Right kidney (tissue), 9 donors: ENCODE measurements around the gene TAF4B.
"Not testable (repeated sequence)": the region's sequence is repeated elsewhere in the genome, so short reads cannot be mapped to it uniquely, and the experiment has no call there.

Experiments used
- DNase-seq: peaks from one replicate; pipeline ENCODE4 v3.0.0-alpha.2; 2016
- long read RNA-seq, 8 donors: transcript quantifications; one replicate each; lab custom pipeline, GENCODE V29; 2026

Gene TAF4B, protein sequence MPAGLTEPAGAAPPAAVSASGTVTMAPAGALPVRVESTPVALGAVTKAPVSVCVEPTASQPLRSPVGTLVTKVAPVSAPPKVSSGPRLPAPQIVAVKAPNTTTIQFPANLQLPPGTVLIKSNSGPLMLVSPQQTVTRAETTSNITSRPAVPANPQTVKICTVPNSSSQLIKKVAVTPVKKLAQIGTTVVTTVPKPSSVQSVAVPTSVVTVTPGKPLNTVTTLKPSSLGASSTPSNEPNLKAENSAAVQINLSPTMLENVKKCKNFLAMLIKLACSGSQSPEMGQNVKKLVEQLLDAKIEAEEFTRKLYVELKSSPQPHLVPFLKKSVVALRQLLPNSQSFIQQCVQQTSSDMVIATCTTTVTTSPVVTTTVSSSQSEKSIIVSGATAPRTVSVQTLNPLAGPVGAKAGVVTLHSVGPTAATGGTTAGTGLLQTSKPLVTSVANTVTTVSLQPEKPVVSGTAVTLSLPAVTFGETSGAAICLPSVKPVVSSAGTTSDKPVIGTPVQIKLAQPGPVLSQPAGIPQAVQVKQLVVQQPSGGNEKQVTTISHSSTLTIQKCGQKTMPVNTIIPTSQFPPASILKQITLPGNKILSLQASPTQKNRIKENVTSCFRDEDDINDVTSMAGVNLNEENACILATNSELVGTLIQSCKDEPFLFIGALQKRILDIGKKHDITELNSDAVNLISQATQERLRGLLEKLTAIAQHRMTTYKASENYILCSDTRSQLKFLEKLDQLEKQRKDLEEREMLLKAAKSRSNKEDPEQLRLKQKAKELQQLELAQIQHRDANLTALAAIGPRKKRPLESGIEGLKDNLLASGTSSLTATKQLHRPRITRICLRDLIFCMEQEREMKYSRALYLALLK
- long read RNA-seq, donor 1: 0 reads
- long read RNA-seq, donor 2: 0 reads
- long read RNA-seq, donor 3: 0 reads
- long read RNA-seq, donor 4: 0 reads
- long read RNA-seq, donor 5: 0 reads
- long read RNA-seq, donor 6, full-length matches to known transcripts: 1 of 1 reads
- long read RNA-seq, donor 6, partial matches to known transcripts: 0 of 1 reads
- long read RNA-seq, donor 6, other reads (novel, unspliced or antisense): 0 of 1 reads
- long read RNA-seq, donor 7: 0 reads
- long read RNA-seq, donor 8: 0 reads

DNA sequence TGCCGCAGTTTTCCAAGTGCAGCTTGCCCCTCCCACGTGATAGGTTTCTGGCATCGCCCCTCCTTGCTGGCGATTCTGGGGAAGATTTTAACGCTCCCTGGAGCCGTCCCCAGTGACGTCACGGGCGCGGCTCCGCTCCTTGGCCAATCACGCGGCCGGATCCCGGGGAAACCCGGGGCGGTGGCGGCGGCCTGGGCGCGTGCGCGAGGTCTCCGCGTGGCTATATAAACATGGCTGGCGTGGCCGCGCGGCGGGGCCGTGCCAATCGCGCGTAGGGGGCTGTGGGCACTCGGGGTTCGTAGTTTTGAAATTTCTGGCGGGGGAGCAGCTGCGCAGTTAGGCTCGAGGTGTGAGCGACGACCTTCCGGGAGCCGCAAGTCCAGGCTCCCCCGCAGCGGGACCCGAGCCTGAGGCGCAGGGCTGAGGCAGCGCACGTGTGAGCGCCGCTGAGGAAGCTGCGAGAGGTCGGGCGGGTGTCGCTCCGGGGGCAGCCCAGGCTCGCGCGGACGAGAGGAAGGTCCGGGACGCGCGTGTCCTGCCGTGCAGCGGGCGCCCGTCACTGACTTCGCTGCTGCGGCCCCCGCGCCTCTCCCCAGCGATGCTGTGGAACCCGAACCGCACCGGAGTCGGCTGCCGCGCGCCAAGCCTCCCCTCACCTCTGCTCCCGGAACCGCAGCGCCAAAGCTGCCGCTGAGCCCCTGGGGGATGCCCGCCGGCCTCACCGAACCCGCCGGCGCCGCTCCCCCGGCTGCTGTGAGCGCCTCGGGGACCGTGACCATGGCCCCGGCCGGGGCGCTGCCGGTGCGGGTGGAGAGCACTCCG lies at the start of gene TAF4B:
TSS of gene TAF4B (plus strand) at position 217 of the 822 bp plus-strand sequence. CDS start at position 706, 489 bp downstream.
- DNase-seq: peak; percentile 98

DNA sequence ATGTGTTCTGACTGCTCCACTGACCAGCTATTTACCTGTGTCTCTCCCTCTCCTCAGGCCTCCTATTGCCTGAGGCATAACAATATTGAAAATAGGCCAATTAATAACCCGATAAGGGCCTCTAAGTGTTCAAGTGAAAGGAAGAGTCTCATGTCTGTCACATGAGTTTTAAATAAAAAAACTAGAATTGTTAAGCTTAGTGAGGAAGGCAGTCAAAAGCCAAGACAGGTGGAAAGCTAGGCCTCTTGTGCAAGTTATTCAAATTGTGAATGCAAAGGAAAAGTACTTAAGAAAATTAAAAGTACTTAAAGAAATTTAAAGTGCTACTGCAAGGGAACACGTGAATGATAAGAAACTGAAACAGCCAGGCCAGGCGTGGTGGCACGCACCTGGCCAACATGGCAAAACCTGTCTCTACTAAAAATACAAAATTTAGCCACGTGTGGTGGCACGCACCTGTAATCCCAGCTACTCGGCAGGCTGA lies 44.9 kb upstream of the TAF4B start:
- DNase-seq: no peak

DNA sequence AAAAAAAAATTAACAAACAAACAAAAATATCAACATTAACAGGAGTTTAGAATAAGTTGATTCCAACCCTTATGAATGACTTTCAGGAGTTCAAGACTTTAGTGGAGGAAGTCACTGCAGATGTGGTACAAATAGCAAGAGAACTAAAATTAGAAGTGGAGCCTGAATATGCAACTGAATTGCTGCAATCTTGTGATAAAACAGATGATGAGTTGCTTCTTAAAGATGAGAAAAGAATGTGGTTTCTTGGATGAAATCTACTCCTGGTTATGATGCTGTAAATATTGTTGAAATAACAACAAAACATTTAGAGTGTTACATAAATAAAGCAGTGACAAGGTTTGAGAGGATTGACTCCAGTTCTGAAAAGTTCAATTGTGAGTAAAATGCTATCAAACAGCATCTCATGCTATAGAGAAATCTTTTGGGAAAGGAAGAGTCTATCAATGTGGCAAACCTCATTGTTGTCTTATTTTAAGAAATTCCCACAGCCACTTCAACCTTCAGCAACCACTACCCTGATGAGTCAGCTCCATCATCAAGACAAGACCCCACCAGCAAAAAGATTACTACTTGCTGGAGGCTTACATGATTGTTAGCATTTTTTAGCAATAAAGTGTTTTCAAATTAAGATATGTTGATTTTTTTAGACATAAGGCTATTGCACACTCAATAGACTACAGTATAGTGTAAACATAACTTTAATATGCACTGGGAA lies 42.7 kb upstream of the TAF4B start:
- no peak for DNase-seq

DNA sequence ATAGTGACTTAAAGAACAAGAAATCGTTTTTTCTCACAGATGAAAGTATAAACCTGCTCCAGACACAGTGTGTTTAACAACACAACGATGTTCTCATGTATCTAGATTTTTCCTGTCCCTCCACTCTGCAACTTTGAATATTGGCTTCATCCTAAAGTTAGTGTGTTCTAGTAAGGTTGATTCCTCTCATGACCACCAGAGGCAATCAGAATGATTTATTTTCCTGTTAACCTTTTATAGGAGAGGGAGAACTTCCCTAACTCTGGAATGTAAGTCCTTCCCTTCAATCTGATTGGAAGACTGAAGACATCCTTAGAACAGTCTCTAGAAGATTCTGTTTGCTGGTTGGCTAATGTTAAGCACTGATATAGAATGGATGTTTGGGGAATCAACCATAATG lies 41.0 kb upstream of the TAF4B start:
- DNase-seq: no peak

DNA sequence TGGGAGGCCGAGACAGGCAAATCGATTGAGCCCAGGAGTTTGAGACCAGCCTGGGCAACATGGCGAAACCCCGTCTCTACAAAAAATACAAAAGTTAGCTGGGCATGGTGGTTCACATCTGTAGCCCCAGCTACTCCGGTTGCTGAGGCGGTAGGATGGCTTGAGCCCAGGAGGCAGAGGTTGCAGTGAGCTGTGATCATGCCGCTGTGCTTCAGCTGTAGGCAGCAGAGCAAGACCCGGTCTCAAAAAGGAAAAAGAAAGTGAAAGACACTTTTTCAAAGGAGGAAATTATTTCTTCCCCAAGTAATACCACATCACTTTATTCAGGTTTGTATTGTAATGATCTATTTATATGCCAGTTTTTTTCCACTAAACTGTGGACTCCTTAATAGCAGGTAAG lies 35.7 kb upstream of the TAF4B start:
- no peak for DNase-seq

DNA sequence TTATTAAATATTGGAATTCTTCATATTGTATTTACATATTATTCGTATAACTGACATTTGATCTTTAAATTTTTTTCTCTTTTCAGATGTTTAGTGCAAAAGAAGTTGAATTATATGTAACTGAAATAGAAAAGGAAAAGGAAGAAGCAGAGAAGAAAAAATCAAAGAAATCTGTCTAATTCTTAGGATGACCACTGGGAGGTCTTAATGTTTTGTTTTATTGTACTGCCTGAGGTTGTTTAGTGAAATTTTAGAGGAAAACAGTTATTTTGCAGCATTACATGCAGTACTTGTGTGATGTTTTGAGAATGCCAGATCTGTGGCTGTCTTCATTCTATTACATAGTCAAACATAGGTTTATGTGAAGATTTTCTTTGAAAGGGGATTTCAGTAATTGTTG lies 34.0 kb upstream of the TAF4B start:
- DNase-seq: no peak

DNA sequence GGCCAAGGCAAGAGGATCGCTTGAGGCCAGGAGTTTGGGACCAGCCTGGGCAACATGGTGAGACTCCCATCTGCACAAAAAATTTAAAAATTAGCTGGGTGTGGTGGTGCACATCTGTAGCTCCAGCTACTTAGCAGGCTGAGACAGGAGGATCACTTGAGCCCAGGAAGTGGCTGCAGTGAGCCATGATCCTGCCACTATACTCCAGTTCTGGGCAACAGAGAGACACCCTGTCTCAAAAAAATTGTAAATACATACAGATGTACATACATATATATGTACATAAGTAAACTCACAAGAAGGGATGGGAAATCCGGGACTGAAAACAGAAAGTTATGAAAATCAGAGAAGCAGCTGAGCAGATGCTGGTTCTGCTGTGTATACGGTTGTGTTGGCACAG lies 29.6 kb upstream of the TAF4B start:
- no peak for DNase-seq

DNA sequence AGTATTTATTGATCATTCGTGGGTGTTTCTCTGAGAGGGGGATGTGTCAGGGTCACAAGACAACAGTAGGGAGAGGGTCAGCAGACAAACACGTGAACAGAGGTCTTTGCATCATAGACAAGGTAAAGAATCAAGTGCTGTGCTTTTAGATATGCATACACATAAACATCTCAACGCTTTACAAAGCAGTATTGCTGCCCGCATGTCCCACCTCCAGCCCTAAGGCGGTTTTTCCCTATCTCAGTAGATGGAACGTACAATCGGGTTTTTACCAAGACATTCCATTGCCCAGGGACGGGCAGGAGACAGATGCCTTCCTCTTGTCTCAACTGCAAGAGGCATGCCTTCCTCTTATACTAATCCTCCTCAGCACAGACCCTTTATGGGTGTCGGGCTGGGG lies 24.2 kb upstream of the TAF4B start:
- not testable (repeated sequence) for DNase-seq

DNA sequence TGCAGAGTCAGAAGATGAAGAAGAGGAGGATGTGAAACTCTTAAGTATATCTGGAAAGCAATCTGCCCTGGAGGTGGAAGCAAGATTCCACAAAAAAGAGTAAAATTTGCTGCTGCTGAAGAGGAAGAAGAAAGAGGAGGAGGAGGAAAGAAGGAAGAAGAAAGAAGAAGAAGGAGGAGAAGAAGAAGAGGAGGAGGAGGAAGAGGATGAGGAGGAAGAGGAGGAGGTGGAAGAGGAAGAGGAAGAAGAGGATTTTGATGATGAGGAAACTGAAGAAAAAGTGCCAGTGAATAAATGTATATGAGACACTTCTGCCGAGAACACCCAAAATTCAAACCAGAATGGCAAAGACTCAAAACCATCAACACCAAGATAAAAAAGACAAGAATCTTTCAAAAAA lies 20.9 kb upstream of the TAF4B start:
- DNase-seq: no peak

DNA sequence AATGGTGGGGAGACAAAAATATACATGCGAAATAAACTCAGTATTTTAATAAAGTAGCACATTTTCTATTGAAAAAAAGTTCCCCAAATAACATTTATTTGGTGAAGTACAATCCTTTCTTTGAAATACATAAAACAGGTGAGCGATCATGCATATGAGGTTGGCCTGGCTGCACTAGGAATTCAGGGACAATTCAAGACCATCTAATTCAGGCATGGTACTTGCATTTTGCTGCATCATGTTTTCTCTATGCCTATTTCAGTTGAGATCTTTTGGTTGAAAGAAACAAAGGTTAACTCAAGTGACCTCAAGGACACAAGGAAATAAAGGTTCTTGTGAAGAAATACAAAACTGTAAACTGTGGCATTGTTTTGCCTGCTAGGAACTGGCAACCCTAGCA lies 19.8 kb upstream of the TAF4B start:
- DNase-seq: no peak

DNA sequence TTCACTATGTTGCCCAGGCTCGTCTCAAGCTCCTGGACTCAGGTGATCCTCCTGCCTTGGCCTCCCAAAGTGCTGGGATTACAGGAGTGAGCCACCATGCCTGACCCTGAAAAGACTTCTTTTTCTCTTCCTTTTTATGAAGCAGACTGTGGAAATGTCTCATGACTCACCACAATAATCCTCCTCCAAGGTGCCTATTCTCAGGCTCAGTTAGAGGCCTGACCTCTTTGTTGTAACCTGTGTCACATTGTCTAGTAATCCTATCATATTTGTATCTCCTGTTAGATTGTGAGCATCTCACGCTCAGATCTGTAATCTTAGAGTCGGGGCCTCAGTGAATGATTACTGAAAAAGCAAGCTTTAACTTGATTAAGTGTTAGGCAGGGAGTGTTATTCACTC lies 18.3 kb upstream of the TAF4B start:
- DNase-seq: no peak

DNA sequence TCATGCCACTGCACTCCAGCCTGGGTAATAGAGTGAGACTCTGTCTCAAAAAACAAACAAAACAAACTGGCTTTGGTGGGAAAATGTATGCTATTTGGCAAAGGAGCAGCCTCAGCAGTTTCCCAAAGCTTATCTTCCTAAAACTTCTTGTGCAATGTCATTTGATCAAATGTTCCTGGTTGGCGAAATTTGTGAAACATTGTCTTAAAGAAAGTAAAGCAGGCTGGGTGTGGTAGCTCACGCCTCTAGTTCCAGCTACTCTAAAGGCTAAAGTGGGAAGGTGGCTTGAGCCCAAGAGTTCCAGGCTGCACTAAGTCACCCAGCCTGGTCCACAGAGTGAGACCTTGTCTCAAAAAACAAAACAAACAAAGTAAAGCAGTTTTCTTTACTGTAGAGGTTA lies 17.3 kb upstream of the TAF4B start:
- DNase-seq: no peak

DNA sequence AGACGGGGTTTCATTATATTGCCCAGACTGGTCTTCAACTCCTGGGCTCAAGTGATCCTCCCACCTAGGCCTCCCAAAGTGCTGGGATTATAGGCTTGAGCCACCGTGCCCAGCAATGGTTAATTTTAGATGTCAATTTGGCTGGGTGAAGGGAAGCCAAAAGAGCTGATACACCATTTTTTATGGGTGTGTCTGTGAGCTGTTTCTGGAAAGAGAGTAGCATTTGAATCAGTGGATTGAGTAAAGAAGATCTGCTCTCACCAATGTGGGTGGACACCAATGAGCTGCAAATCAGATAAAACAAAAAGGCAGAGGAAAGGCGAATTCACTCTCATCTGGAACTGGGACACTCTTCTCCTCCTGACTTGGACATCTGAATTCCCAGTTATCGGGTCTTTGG lies 16.1 kb upstream of the TAF4B start:
- DNase-seq: no peak

DNA sequence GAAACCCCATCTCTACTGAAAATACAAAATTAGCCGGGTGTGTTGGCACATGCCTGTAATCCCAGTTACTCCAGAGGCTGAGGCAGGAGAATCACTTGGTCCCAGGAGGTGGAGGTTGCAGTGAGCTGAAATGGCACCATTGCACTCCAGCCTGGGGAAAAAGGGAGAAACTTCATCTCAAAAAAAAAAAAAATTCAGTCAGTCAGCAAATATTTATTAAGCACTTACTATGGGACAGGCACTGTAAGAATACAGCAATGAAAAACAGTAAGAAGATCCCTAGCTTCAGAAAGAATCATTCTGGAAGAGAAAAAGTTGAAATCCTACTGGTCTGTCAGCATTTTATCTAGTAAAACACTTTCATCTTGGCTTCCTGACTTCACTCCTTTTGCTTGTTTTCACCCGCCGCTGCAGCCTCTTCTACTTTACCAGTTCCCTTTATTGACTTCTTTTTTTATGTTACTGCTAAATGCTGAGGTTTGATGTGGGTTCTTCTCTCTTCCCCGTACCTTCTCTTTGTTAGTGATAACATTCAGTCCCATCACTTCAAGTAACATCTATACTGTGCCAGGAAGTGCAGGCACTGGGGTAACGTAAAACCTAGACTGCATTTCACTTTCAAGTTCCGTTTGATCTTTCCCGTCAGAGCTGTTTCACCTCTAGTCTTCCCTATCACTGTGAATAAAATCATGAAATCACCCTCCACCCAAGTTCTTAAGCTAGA lies 10.8 kb upstream of the TAF4B start:
- DNase-seq: no peak

DNA sequence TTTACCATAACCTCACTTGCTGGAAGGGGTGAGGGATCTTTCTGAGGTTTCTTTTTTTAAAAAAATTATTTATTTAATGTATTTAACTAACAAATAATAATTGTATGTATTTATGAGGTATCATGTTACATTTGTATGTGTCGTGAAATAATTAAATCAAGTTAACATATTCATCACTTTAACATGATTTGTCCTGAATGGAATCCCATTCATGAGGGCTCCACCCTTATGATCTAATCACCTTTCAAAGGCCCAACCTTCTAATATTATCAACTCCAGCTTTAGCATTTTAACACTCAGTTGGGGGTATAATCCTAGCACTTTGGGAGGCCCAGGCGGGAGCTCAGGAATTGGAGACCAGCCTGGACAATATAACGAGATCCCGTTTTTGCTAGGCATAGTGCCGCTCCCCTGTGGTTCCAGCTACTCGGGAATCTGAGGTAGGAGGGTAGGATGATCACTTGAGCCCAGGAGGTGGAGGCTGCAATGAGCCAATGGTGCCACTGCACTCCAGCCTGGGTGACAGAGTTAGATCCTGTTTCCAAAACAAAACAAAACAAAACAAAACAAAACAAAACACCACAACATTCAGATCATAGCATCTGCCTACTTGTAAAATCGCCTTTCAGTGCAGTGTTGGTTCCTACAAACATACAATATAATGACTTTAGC lies 1.1 kb upstream of the TAF4B start:
- DNase-seq: no peak

DNA sequence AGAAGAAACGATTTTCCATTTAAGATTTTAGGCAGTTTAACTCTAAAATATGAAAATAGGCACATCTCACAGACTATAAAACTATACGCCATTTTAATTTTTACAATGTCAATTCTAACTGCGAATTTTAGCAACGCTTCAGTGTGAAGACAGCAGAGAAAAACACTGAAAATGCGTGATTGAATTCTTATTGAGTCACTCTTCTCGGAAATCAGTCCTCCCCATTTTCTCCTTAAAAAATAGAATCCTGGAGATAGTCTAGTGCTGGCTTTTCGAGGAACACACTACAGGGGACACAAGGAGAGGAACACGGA lies 373 bp upstream of the TAF4B start:
- DNase-seq: no peak

DNA sequence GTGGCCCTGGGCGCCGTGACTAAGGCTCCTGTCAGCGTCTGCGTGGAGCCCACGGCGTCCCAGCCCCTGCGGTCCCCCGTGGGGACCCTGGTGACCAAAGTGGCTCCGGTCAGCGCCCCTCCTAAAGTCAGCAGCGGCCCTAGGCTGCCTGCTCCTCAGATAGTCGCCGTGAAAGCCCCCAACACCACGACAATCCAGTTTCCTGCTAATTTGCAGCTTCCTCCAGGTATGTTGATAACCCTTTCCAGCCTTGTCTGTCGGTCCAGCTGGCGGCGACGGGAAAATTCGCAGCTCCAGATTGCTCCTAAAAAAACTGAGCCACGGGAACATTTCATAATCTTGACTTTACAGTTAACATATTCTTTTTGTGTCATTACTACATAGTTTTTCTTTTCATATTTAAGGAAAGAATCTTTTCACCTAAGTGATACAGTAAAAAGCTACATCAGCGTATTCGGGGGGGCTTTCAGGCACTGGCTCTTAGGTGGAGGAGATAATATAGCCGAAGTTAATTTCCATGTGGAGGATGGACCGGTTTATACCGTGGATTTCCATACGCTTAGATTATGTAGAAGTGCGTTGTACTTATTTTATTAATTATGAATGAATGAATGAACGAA lies 916 bp downstream of the TAF4B start:
- no peak for DNase-seq

DNA sequence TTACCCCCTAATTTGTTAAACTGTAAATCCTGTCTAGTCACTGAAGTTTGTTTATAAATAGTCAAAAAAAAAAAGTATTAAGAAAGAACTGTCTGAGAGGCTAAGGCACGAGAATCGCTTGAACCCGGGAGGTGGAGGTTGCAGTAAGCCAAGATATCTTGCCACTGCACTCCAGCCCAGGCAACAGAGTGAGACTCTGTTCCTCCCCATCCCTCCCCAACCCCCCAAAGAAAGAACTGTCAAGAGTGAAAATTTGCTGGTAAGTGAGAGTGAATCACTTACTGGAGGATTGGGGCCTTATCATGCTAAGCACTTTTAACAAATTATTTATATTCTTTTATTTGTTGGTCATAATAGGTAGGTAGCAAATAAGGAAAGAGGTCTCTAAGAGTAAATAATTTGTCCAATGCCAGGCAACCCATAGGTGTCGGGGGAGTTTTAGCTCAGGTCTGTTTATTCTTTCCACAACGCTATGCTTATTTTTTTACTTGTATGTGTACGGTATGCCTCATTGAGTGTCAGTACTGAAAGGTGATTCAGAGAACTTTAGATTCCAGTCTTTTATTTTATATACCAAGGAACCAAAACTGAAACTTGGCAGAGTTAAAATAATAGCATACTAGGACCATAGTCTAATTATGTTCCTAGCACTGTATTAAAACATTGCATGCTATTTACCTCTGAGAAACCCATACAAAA lies 2.5 kb downstream of the TAF4B start:
- no peak for DNase-seq

DNA sequence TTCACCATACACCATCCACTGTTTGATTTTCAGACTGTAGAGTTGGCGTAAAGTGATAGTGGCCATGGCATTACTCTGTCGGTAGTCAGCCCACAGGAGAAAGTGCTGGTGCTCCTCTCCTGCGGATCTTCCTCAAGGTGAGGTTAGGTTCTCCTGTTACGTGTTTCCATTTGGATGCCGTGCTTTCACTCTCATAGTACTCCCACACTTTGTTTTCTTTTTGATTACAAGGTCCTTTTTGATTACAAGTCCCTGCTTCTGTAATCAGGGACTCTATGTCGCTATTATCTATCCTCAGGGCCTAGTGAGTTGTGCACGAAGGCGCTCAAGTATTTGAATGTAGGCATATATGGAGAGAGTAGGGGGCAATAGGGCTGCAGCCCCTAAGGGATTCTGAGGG lies 4.3 kb downstream of the TAF4B start:
- no peak for DNase-seq
